ENCODE data around the gene ZMIZ1.

DNA sequence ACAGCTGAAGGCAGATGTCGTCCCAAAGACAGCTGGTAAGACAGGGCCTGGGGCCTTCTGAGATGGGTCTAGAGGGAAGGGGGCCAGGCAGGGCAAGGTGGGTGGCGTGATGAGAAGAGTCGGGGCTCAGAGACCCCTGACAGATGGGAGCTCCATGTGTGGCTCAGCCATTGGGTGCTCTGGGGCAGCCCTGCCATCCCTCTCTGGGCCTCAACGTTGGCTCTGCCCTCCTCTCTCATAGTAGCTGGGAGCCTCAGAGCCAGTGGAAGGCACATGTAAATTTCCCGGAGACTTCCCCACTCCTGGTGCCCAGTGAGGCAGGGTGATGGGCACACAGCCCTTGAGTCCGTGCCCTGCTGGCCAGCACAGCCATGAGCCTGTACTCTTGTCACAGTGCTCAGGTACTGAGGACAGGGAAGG, 280.3 kb downstream of the ZMIZ1 start:
- TF ChIP-seq POLR2A (IDR thresholded peaks at IDR 0.05) (no peak), CTCF (IDR thresholded peaks at IDR 0.05) (no peak)

Data from suprapubic skin (tissue), 3 donors.